GM12801 (cell line): Measurements from ENCODE around the gene SLC34A2.

Source experiments
- TF ChIP-seq, protein P1 (sequence below): IDR thresholded peaks from one replicate; pipeline ENCODE4 v1.5.1; 2011; ENCODE audit warnings: control low read depth; ENCODE audit not compliant: insufficient read length; ENCODE audit errors: extremely low read depth

Gene SLC34A2

DNA sequence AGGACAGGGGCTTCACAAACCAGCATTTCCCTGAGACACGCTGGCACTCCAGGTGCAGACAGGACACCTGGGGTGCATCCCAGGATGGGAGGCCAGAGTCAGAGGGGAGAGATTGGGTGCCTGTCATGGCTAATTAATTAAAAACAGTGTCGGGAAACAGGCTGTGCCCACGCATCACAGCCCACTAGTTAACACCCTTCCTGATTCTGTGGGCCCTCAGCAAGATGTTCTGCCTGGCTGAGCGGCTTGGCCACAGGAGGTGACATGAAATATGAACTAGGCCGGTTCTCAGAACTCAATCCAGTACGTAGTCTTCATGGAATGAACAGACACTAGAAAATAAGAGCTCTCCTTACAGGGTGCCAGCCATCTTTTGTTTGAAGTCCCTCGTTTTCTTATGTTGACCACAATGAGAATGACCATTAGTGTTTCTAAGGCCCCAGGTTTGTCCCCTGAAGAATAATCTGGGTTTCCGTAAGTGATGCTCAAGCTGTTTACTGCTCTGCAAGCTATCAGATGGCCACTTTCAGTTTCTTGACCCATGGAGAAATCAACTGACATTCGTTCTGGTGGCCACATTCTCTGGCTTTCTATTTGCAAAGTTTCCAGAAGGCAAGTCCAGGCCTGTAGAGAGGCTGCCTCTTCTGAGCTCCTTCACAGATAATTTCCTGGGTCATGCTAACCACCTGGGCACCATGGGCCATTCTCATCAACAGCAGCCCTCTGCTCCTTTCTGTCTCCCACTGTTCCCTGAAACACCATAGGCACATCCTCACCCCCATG is 72.3 kb downstream of the SLC34A2 start:
- TF ChIP-seq, protein P1, sequence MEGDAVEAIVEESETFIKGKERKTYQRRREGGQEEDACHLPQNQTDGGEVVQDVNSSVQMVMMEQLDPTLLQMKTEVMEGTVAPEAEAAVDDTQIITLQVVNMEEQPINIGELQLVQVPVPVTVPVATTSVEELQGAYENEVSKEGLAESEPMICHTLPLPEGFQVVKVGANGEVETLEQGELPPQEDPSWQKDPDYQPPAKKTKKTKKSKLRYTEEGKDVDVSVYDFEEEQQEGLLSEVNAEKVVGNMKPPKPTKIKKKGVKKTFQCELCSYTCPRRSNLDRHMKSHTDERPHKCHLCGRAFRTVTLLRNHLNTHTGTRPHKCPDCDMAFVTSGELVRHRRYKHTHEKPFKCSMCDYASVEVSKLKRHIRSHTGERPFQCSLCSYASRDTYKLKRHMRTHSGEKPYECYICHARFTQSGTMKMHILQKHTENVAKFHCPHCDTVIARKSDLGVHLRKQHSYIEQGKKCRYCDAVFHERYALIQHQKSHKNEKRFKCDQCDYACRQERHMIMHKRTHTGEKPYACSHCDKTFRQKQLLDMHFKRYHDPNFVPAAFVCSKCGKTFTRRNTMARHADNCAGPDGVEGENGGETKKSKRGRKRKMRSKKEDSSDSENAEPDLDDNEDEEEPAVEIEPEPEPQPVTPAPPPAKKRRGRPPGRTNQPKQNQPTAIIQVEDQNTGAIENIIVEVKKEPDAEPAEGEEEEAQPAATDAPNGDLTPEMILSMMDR = no peak
